PC-3 (cell line): ENCODE data around the gene RUFY1. TPM values are rescaled to one million over a fixed set of nuclear protein-coding genes. Genes with fewer than 3 reads are reported as not detected.

ENCODE experiments used
- ATAC-seq: fragments of 200-7000 bp; cut with Tn5 transposase; 2 replicates; pipeline ENCODE4 v1.9.1; 2020; ENCODE audit warnings: mild to moderate bottlenecking, moderate library complexity
- BruUV-seq: library from RNA; stranded (reverse); fragments of 400-500 nt; replicated peaks from 2 replicates; lab custom pipeline; 2021; lab: Mats Ljungman, UMichigan
- CTCF ChIA-PET: fragments of 300-600 bp; sonication (Branson Sonifier 250); formaldehyde crosslinking; loops from one replicate; lab custom pipeline; 2022; ENCODE audit warnings: antibody characterized with exemption; lab: Charles Lee
- POLR2A ChIA-PET: fragments of 300-600 bp; sonication (Branson Sonifier 250); formaldehyde crosslinking; loops from one replicate; lab custom pipeline; 2022; ENCODE audit warnings: antibody characterized with exemption; ENCODE audit not compliant: unreplicated experiment; lab: Charles Lee
- DNase-seq: peaks from one replicate; pipeline ENCODE4 v3.0.0-alpha.2; 2015
- H2AFZ ChIP-seq: fragments of 300-600 bp; sonication (generic); 2 replicates; pipeline ENCODE4 v1.6.0; 2016; ENCODE audit warnings: antibody characterized with exemption, low read length
- H3F3A ChIP-seq: fragments of 300-600 bp; sonication (generic); one replicate; pipeline ENCODE4 v1.6.0; 2017; ENCODE audit warnings: antibody characterized with exemption, low read length, control low read depth, mild to moderate bottlenecking; ENCODE audit not compliant: unreplicated experiment
- H3K27ac ChIP-seq: fragments of 300-600 bp; sonication (generic); 2 replicates; pipeline ENCODE4 v1.5.1; 2016; ENCODE audit warnings: mild to moderate bottlenecking, low read length
- H3K27me3 ChIP-seq: fragments of 300-600 bp; sonication (generic); 2 replicates; pipeline ENCODE4 v1.6.1; 2016; ENCODE audit warnings: low read length, mixed read lengths
- H3K36me3 ChIP-seq: fragments of 300-600 bp; sonication (generic); 2 replicates; pipeline ENCODE4 v1.6.1; 2016; ENCODE audit warnings: low read depth, mixed run types, low read length, mixed read lengths
- H3K4me1 ChIP-seq: fragments of 300-600 bp; sonication (generic); 2 replicates; pipeline ENCODE4 v1.5.1; 2016; ENCODE audit warnings: low read length; ENCODE audit not compliant: insufficient read depth
- H3K4me2 ChIP-seq: fragments of 300-600 bp; sonication (generic); 2 replicates; pipeline ENCODE4 v1.6.0; 2016; ENCODE audit warnings: low read length
- H3K4me3 ChIP-seq: fragments of 300-600 bp; sonication (generic); 2 replicates; pipeline ENCODE4 v1.5.1; 2016; ENCODE audit warnings: mild to moderate bottlenecking, low read length, mixed read lengths
- H3K79me2 ChIP-seq: fragments of 300-600 bp; sonication (generic); 2 replicates; pipeline ENCODE4 v1.6.1; 2017; ENCODE audit warnings: low read length, mixed read lengths
- H3K9ac ChIP-seq: fragments of 300-600 bp; sonication (generic); 2 replicates; pipeline ENCODE4 v1.6.0; 2016; ENCODE audit warnings: mild to moderate bottlenecking, low read length
- H3K9me2 ChIP-seq: fragments of 300-600 bp; sonication (generic); replicated peaks from 2 replicates; pipeline ENCODE4 v1.6.1; 2016; ENCODE audit warnings: mixed run types, low read length, mixed read lengths
- H3K9me3 ChIP-seq: fragments of 300-600 bp; sonication (generic); 2 replicates; pipeline ENCODE4 v1.6.1; 2016; ENCODE audit warnings: low read length, mixed read lengths
- H4K20me1 ChIP-seq: fragments of 300-600 bp; sonication (generic); 2 replicates; pipeline ENCODE4 v1.6.1; 2016; ENCODE audit warnings: low read length, mixed read lengths
- CTCF ChIP-seq: fragments of 300-600 bp; sonication (generic); conservative IDR thresholded peaks from 2 replicates; pipeline ENCODE4 v1.5.1; 2017; ENCODE audit warnings: antibody characterized with exemption, low read depth, mild to moderate bottlenecking, low read length
- EZH2 ChIP-seq: fragments of 300-600 bp; sonication (generic); IDR thresholded peaks from one replicate; pipeline ENCODE4 v1.6.1; 2017; ENCODE audit warnings: antibody characterized with exemption, mild to moderate bottlenecking, low read length; ENCODE audit not compliant: unreplicated experiment
- EZH2phosphoT487 ChIP-seq: fragments of 300-600 bp; sonication (generic); IDR thresholded peaks from 2 replicates; pipeline ENCODE4 v1.6.1; 2018; ENCODE audit warnings: mild to moderate bottlenecking, antibody characterized with exemption, low read length, borderline replicate concordance
- intact Hi-C: fragments of 100-400 bp; cut with micrococcal nuclease; formaldehyde crosslinking; loops from 2 replicates; pipeline ENCODE4 v1.9.0; 2023
- total RNA-seq: library from RNA; depleted of rRNA; stranded (reverse); fragments of >200 nt; gene quantifications from 2 replicates; pipeline ENCODE4 v1.2.3, GENCODE V29; 2014

The RUFY1 gene
- total RNA-seq, 1 experiment from 2014 or later: 27.1 TPM

DNA sequence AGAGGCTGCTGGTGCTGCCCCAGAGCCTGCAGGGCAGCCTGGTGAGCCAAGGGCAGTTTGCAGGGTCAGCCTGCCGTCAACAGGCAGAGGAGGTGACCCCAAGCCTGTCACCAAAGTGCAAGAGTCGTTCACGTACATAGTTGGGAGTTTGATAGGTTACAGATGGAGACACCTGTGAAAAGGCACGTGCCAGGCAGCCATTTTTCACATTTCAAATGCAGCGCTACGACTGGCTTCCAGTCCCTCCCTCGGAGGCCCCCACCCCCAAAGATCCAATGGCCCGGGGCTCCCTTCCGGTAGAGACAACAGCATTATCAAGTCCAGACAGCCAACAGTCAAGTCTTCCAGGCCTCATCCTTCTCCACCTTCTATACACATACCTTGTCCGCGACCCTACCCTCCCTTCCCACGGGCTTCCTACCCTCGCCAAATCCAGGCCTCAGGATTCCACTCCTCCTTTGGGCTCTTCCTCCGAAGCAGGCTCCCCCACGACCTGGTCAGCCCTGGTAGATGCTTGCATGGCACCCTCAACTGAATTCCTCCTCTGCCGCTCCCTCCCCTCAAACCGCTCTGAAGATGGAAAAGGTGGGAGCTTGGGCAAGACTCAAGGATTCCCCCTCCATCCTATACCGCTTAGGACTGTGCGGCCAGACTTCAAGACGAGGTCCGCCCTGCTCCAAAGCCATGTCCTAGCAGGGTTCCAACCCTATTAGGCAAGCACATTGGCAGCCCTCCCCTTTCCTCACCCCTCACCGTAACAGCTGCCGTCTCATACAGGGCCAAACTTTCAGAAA lies 60.0 kb downstream of the RUFY1 start:
- Histone ChIP-seq H3K4me3 (no peak overlapping the region), H3K9me2 (no peaks in the 10 kb centered on the region), H3F3A (peaks cover 8% of the 10 kb centered on the region), H4K20me1 (peaks cover 31% of the 10 kb centered on the region), H3K9me3 (no peaks in the 10 kb centered on the region), H2AFZ (no peak overlapping the region), H3K36me3 (peaks cover 27% of the 10 kb centered on the region), H3K27ac (no peak overlapping the region), H3K9ac (no peak overlapping the region), H3K4me2 (no peak overlapping the region), H3K27me3 (no peaks in the 10 kb centered on the region), H3K4me1 (no peaks in the 10 kb centered on the region), H3K79me2 (peaks cover 7% of the 10 kb centered on the region; the same call in 1 of the 2 replicates)
- TF ChIP-seq EZH2phosphoT487 (no peak), EZH2 (no peak), CTCF (no peak)
- ChIA-PET CTCF (no interaction called here), POLR2A (no interaction called here)
- ATAC-seq: no peak
- BruUV-seq: no TSS peak
- intact Hi-C loops: no loop called here
- DNase-seq: no peak

- Histone ChIP-seq H3K9me3 (no peaks in the 10 kb centered on the region), H3K9me2 (no peaks in the 10 kb centered on the region), H3K79me2 (peaks cover 12% of the 10 kb centered on the region; the same call in 1 of the 2 replicates), H3K36me3 (peaks cover 33% of the 10 kb centered on the region), H3K4me1 (no peaks in the 10 kb centered on the region), H3K4me2 (no peak overlapping the region), H3K27ac (no peak overlapping the region), H3K4me3 (no peak overlapping the region), H4K20me1 (peaks cover 37% of the 10 kb centered on the region), H3K9ac (no peak overlapping the region), H3K27me3 (no peaks in the 10 kb centered on the region), H3F3A (peaks cover 8% of the 10 kb centered on the region), H2AFZ (no peak overlapping the region)
- intact Hi-C loops: no loop called here
- TF ChIP-seq CTCF: no peak
- ChIA-PET POLR2A (no interaction called here), CTCF (no interaction called here)
- DNase-seq (no peak), ATAC-seq (no peak)
- no TSS peak for BruUV-seq
Observed at GRCh38 chr5:179610903-179611265, 60.5 kb downstream of the RUFY1 start.
